HG02970 (cell line): ENCODE results near the gene PRELID2.
"Not testable (repeated sequence)": the region's sequence is repeated elsewhere in the genome, so short reads cannot be mapped to it uniquely, and the experiment has no call there.

ENCODE experiments used
- ATAC-seq: cut with Tn5 transposase; IDR thresholded peaks from one replicate; pipeline ENCODE4 v1.9.1; 2021; ENCODE audit warnings: mild to moderate bottlenecking, moderate library complexity, moderate number of reproducible peaks; ENCODE audit not compliant: unreplicated experiment, low FRiP score

Gene PRELID2

GRCh38 chr5:145752947-145753346, 82.2 kb downstream of the PRELID2 start:
- no peak for ATAC-seq

GRCh38 chr5:145752534-145752933, 82.6 kb downstream of the PRELID2 start:
- ATAC-seq, result no peak

GRCh38 chr5:145750199-145750598, 84.9 kb downstream of the PRELID2 start:
- no peak for ATAC-seq

- no peak for ATAC-seq
Measured at GRCh38 chr5:145743396-145744061, 91.6 kb downstream of the PRELID2 start.

GRCh38 chr5:145739843-145740242, 95.3 kb downstream of the PRELID2 start:
- no peak for ATAC-seq

GRCh38 chr5:145738227-145738626, 96.9 kb downstream of the PRELID2 start:
- no peak for ATAC-seq

- no peak for ATAC-seq
Measured at GRCh38 chr5:145737578-145737977, 97.6 kb downstream of the PRELID2 start.

GRCh38 chr5:145729956-145730355, 105.2 kb downstream of the PRELID2 start:
- ATAC-seq, result not testable (repeated sequence)

- ATAC-seq, result no peak
Measured at GRCh38 chr5:145723516-145723915, 111.6 kb downstream of the PRELID2 start.

- no peak for ATAC-seq
Measured at GRCh38 chr5:145718956-145719355, 116.2 kb downstream of the PRELID2 start.

GRCh38 chr5:145715412-145715811, 119.7 kb downstream of the PRELID2 start:
- ATAC-seq, result no peak

GRCh38 chr5:145712245-145712644, 122.9 kb downstream of the PRELID2 start:
- ATAC-seq, result no peak

- ATAC-seq, result no peak
Measured at GRCh38 chr5:145711417-145711816, 123.7 kb downstream of the PRELID2 start.
